ENCODE data around the gene CABP4.

The CABP4 gene

GRCh38 chr11:67433536-67434394 lies 21.4 kb upstream of the CABP4 start:
- in situ Hi-C loops (cut with HindIII; ENCODE audit: low pct_ligation_motif_present, low pct_unique_long_range_greater_than_20kb, low sequenced_read_pairs), result no loop called here
- DNase-seq, result no peak

GRCh38 chr11:67434395-67434881 lies 20.7 kb upstream of the CABP4 start:
- in situ Hi-C loops (cut with HindIII; ENCODE audit: low pct_ligation_motif_present, low pct_unique_long_range_greater_than_20kb, low sequenced_read_pairs), result no loop called here
- DNase-seq, result no peak

GRCh38 chr11:67435031-67435726 lies 20.0 kb upstream of the CABP4 start:
- in situ Hi-C loops (cut with HindIII; ENCODE audit: low pct_ligation_motif_present, low pct_unique_long_range_greater_than_20kb, low sequenced_read_pairs), result no loop called here
- DNase-seq, result no peak

DNA sequence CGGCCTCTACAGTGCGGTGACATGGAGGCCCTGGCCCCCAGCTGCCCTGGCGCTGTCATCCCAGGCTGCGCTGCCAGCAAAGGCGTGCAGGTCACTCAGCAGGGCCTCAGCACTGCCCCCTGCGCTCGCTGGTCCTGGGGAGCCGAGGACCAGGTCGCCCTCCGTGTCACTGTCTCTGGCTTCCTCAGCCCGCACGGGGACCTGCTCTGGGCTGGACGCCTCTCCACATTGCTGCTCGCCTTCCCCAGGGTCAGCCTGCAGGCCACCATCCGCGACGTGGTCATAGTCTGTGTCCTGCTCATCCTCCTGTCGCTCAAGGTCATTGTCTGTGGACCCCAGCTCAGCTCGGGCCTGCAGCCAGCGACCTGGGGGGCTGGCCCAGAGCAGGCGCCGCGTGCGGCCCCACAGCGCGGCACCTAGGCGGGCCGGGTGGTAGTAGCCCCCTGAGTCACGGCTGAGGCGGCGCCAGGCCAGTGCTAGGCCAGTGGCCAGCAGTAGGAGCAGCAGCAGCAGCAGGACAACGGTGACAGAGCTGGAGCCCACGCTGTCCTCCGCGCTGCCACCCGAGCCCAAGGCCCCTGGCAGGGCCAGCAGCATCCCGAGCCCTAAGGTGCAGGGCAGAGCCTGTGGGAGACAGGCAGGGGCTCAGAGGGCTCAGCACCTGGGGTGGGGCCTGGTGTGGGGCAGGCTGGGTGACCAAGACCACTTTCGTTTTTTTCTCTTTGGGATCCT lies 19.3 kb upstream of the CABP4 start:
- in situ Hi-C loops (cut with HindIII; ENCODE audit: low pct_ligation_motif_present, low pct_unique_long_range_greater_than_20kb, low sequenced_read_pairs), result no loop called here

GRCh38 chr11:67436459-67437081 lies 18.6 kb upstream of the CABP4 start:
- no peak for DNase-seq
- in situ Hi-C loops (cut with HindIII; ENCODE audit: low pct_ligation_motif_present, low pct_unique_long_range_greater_than_20kb, low sequenced_read_pairs), result no loop called here

More for the DNA sequence above, 19.3 kb upstream of the CABP4 start:
- DNase-seq, result no peak

GRCh38 chr11:67437082-67437808 lies 17.9 kb upstream of the CABP4 start, which contains the start of gene PTPRCAP:
TSS of gene PTPRCAP (minus strand) at chr11:67437682. CDS start at chr11:67437619, 63 bp downstream.
- in situ Hi-C loops (cut with HindIII; ENCODE audit: low pct_ligation_motif_present, low pct_unique_long_range_greater_than_20kb, low sequenced_read_pairs), result no loop called here
- no peak for DNase-seq

DNA sequence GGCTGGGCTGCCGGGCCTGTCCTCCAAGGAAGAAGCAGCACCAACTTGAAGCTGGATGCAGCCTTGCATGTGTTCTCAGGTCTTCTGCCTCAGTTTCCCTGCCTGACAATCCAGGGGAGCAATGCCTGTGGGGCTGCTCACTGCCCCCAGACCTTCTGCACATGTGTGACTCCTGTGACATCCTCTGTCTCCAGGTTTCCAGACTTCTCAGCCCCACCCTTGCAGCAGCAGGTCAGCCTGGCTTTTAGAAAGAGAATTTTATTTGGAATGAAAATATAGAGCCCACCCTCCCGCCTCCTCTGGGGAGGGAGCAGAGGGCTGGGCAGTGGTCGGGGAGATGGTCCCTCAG lies 17.4 kb upstream of the CABP4 start:
- in situ Hi-C loops (cut with HindIII; ENCODE audit: low pct_ligation_motif_present, low pct_unique_long_range_greater_than_20kb, low sequenced_read_pairs), result no loop called here
- DNase-seq, result no peak

- in situ Hi-C loops (cut with HindIII; ENCODE audit: low pct_ligation_motif_present, low pct_unique_long_range_greater_than_20kb, low sequenced_read_pairs), result no loop called here
- DNase-seq, result no peak
Measured at GRCh38 chr11:67438158-67438902, 16.8 kb upstream of the CABP4 start.

DNA sequence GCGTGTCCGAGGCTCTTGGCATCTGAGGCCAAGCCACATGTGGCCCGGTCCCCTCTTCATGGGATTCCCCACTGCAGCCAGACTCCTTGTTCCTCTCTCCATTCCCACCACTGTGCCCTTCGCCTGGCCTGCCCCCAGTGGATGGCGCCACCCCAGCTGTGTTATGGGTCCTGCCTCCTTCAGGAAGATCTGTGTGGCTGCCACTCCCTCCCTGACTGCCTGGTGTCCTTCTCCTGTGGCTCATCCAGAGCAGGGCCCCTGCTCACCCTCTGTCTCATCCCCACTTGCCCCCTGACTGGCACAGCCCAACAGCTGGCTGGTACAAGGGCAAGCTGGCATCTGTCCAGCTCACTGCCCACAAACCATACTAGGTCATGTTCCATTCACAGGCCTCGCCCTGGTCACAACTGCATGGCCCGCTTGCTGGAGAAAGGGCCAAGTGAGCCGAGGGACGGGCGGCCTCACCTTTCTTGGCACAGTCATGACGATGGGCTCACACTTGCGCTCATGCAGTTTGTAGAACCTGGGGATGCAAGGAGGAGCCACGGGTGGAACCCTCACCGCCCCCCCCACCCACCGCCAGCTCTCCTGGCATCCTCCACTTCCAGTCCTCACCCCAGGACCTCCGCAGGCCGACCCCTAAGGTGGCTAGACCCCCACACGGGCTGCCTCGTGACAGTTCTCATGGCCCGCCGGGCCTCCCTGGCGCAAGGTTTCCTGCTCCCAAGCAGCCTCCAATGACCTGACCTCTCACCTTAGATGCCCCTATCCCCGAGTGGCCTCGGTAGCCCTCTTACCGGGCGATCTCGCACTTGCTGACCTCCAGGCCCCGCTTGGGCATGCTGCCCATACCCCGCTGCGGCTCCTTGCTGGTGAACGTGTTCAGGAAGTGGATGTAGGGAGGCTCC lies 15.6 kb upstream of the CABP4 start:
- in situ Hi-C loops (cut with HindIII; ENCODE audit: low pct_ligation_motif_present, low pct_unique_long_range_greater_than_20kb, low sequenced_read_pairs), result no loop called here
- peak; percentile 42 for DNase-seq

DNA sequence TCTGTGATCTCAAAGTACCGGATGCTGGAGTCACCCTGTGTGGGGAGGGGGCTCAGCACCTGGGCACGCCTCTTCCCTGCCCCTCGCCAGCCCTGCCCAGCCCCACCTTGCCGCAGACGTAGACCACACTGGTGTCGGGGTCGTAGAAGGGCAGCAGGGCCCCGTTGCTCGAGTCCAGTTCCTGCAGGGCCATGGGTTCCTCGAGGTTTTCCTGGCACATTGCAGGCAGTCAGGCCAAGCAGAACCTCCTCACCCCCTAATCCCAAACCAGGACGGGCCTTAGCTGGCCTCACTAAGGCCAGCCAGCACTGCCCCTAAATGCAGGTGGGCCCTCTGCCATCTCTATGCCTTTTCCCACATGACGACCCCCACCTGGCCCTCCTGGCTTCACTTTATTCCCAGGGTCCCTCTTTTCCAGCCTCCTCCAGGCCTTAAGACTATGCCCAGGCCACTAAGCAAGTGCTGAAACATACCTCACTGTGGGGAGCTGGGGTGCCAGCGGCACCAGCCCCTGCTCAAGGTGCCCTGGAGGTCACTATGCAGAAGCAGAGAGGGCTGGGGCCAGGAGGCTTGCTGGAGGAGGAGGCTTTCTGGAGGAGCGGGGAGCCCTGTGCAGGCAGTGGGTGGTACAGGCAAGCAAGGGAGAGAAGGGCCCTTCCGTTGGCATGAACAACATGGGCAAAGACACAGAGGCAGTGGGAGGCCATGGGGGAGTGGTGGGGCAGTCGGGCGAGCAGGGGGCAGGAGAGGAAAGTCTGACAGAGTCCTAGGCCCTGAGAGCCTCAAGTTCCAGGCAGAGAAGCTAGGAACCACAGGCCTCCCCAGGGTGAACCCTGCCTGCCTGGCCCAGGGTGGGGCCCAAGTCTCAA lies 14.7 kb upstream of the CABP4 start:
- in situ Hi-C loops (cut with HindIII; ENCODE audit: low pct_ligation_motif_present, low pct_unique_long_range_greater_than_20kb, low sequenced_read_pairs), result no loop called here
- no peak for DNase-seq

- no peak for DNase-seq
- in situ Hi-C loops (cut with HindIII; ENCODE audit: low pct_ligation_motif_present, low pct_unique_long_range_greater_than_20kb, low sequenced_read_pairs), result no loop called here
Measured at GRCh38 chr11:67441098-67441563, 14.0 kb upstream of the CABP4 start.

- in situ Hi-C loops (cut with HindIII; ENCODE audit: low pct_ligation_motif_present, low pct_unique_long_range_greater_than_20kb, low sequenced_read_pairs), result no loop called here
- DNase-seq, result no peak
Measured at GRCh38 chr11:67441731-67442351, 13.3 kb upstream of the CABP4 start.

DNA sequence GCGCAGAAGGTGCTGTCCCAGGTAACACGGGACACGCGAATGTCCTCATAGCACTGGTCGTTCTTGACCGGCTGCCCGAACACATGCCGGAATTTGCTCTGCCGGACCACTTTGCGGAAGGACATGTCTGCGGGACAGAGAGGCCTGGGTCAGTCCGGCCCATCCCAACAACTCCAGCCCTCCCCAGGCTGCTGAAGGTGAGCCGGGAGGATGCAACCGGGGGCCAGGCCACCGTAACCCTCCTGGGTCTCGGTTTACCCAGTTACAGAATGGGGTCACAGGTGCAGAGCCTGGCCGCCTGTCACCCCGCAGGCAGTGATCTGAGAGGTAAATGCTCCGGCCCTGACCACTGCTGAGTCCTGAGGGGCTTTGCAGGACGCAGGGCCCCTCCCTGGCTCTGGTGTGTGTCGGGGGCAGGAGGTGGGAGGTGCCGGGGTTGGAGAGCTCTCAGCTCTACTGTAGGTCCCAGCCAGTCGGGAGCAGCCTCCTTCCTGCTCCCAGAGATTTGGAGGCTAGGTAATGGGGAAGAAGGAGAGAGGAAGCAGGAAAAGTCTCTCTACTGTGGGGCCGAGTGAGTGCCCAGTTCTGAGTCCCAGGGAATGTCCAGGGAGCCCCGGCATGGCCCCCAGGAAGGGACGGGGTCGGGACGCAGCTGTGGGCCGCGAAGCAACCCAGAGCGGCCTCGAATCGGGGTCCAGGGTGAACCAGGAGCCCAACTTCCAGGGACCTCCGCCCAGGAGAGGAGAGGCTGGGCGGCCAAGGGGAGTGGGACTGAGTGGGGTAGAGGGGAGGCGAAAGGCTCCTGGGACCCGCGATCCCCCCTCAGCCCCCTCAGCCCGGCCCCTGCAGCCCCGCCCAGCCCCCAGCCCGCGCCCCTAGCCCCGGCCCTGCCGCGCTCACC lies 12.4 kb upstream of the CABP4 start:
- in situ Hi-C loops (cut with HindIII; ENCODE audit: low pct_ligation_motif_present, low pct_unique_long_range_greater_than_20kb, low sequenced_read_pairs), result no loop called here
- DNase-seq, result no peak

DNA sequence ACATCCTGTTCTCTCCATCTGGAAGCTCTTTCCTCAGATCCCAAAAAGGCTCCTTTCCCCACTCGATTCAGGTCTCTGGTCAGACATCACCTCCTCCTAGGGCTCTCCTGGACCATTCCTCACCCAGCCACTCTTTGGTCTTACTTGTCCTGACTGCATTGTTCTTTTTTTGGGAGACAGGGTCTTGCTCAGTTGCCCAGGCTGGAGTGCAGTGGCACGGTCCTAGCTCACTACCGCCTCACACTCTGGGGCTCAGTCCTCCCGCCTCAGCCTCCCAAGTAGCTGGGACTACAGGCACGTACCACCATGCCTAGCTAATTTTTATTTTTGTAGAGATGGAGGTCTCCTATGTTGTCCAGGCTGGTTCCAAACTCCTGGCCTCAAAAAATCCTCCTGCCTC lies 9.6 kb upstream of the CABP4 start:
- in situ Hi-C loops (cut with HindIII; ENCODE audit: low pct_ligation_motif_present, low pct_unique_long_range_greater_than_20kb, low sequenced_read_pairs), result no loop called here
- no peak for DNase-seq
